GM12892 (cell line): Measurements from ENCODE around the gene CUBN.

Experiments
- POLR2A ChIP-seq: IDR thresholded peaks from 2 replicates; pipeline ENCODE4 v1.6.1; 2011; ENCODE audit warnings: low read depth, low read length, control low read depth
- POLR2AphosphoS5 ChIP-seq: IDR thresholded peaks from 2 replicates; pipeline ENCODE4 v1.6.1; 2011; ENCODE audit warnings: low read depth, low read length, control low read depth
- TAF1 ChIP-seq: IDR thresholded peaks from 2 replicates; pipeline ENCODE4 v1.6.1; 2011; ENCODE audit warnings: low read depth, mild to moderate bottlenecking, control low read depth, low read length, borderline replicate concordance

- TF ChIP-seq POLR2AphosphoS5 (no peak), TAF1 (no peak), POLR2A (no peak)
These were observed 177.5 kb downstream of the CUBN start for GRCh38 chr10:16952080-16952479.
